Epithelial cell of esophagus (primary cell): Measurements from ENCODE around the gene CCSER1.
"Not testable (repeated sequence)": the region's sequence is repeated elsewhere in the genome, so short reads cannot be mapped to it uniquely, and the experiment has no call there.

Source experiments
- DNase-seq: peaks from one replicate; pipeline ENCODE4 v3.0.0; 2010; ENCODE audit warnings: low read depth
- H3K4me3 ChIP-seq: 2 replicates; pipeline ENCODE4 v1.5.1; 2011; ENCODE audit warnings: mild to moderate bottlenecking, low read length, control low read depth
- CTCF ChIP-seq: IDR thresholded peaks from 2 replicates; pipeline ENCODE4 v1.5.1; 2011; ENCODE audit warnings: low read depth, mild to moderate bottlenecking, low read length, control low read depth, inconsistent platforms; ENCODE audit not compliant: insufficient read depth; ENCODE audit errors: missing control alignments

CCSER1 gene

GRCh38 chr4:90883519-90883918 is 756.3 kb downstream of the CCSER1 start:
- DNase-seq: no peak

GRCh38 chr4:90888571-90888970 is 761.4 kb downstream of the CCSER1 start:
- DNase-seq: no peak
- no peak for TF ChIP-seq CTCF
- H3K4me3 ChIP-seq: no peak overlapping the region

More at GRCh38 chr4:90883519-90883918, 756.3 kb downstream of the CCSER1 start:
- no peak for TF ChIP-seq CTCF
- no peak overlapping the region for H3K4me3 ChIP-seq

DNA sequence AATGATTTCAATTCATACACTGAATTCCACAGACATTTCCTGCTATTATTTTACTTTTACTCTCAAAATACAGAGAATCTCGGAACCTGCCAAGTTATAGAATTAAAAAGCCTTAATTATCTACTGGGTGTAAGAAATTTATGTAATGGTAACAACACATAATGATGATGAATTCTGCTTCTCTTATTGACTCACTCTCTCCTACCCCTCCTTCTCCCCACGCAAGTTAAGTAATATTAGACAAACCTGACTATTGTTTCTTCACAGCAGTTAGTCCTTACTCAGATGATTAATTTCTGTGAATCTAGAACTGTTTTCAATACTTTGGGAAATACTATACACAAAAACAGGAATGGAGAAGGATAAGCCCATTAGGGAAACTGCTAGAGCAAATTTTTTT is 762.0 kb downstream of the CCSER1 start:
- no peak for TF ChIP-seq CTCF
- H3K4me3 ChIP-seq: no peak overlapping the region
- DNase-seq: peak; percentile 69

GRCh38 chr4:90903413-90903812 is 776.2 kb downstream of the CCSER1 start:
- DNase-seq, H3K4me3 ChIP-seq: not testable (repeated sequence)

DNA sequence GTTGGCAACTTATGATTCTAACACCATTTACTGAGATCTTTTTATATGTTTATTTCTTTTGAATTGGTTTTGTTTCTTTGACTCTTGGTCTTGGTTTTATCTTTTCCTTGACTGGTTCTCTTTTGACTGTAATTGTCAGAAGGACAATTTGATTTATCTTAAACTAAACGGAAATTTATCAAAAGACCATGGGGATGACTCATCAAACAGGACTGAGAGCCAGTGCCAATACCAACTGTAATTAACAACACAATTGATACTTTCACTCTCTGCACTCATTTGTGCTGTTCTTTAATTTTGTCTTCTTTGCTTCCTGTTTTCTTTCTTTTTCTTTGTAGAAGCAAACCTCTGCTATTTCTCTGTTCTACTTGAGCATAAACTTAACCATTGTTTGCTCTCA is 776.8 kb downstream of the CCSER1 start:
- no peak for DNase-seq
- no peak overlapping the region for H3K4me3 ChIP-seq
- TF ChIP-seq CTCF: no peak

DNA sequence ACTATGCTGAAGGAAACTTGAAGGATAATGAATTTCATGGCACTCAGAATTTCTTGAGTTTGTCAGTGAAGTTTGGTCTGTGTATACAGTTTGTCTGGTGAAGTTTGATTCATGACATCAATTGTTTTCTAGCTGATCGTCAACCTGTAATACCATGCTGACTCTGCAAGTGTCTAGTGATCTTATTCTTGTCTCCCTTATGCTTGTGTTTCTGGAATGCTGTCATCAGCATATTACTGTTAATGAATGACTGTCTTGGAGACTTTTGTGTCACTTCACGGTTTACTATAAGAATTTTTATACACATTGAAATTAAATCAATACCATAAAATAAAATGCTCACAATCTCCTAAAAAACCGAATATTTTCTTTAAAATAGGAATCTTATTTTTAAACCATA is 779.0 kb downstream of the CCSER1 start:
- DNase-seq: no peak
- no peak overlapping the region for H3K4me3 ChIP-seq
- TF ChIP-seq CTCF: no peak

- H3K4me3 ChIP-seq, DNase-seq: not testable (repeated sequence)
Measured at GRCh38 chr4:90911724-90912434, 784.7 kb downstream of the CCSER1 start.

- no peak for DNase-seq
- TF ChIP-seq CTCF: no peak
- no peak overlapping the region for H3K4me3 ChIP-seq
Measured at GRCh38 chr4:90922174-90922573, 795.0 kb downstream of the CCSER1 start.
